Fibroblast of skin of left quadriceps (primary cell): ENCODE results near the gene EVI5L.
"Not testable (repeated sequence)": the region's sequence is repeated elsewhere in the genome, so short reads cannot be mapped to it uniquely, and the experiment has no call there.

ENCODE experiments used
- DNase-seq, 2 experiments: peaks; one replicate each; pipeline ENCODE4 v3.0.0-alpha.2; 2013; ENCODE audit warnings: low read depth in 2 of 2

The EVI5L gene

GRCh38 chr19:7829561-7830271 lies at the start of gene EVI5L:
Gene EVI5L, plus strand, starts transcription at chr19:7830218. Its CDS starts 16,325 bp downstream, at chr19:7846543.
- DNase-seq = peak; percentile 100

- no peak for DNase-seq
Measured at GRCh38 chr19:7781157-7781556, 48.9 kb upstream of the EVI5L start.

GRCh38 chr19:7783991-7784423 lies 46.0 kb upstream of the EVI5L start:
- no peak for DNase-seq

- no peak for DNase-seq
Measured at GRCh38 chr19:7784856-7785255, 45.2 kb upstream of the EVI5L start.

- DNase-seq = no peak
Measured at GRCh38 chr19:7787141-7787540, 42.9 kb upstream of the EVI5L start.

- DNase-seq = no peak
Measured at GRCh38 chr19:7787602-7788177, 42.3 kb upstream of the EVI5L start.

- no peak for DNase-seq
Measured at GRCh38 chr19:7788178-7788932, 41.7 kb upstream of the EVI5L start.

GRCh38 chr19:7788933-7789323 lies 41.1 kb upstream of the EVI5L start:
- DNase-seq = no peak

- DNase-seq = no peak
Measured at GRCh38 chr19:7789447-7789846, 40.6 kb upstream of the EVI5L start.

- DNase-seq = no peak
Measured at GRCh38 chr19:7790416-7790815, 39.6 kb upstream of the EVI5L start.

GRCh38 chr19:7792281-7792680 lies 37.7 kb upstream of the EVI5L start:
- no peak for DNase-seq

- DNase-seq = not testable (repeated sequence)
Measured at GRCh38 chr19:7792701-7793100, 37.3 kb upstream of the EVI5L start.

GRCh38 chr19:7793493-7793892 lies 36.5 kb upstream of the EVI5L start:
- DNase-seq = no peak

GRCh38 chr19:7795555-7796161 lies 34.4 kb upstream of the EVI5L start:
- DNase-seq = no peak

- peak; percentile 20 to 32 for DNase-seq
Measured at GRCh38 chr19:7799640-7800355, 30.2 kb upstream of the EVI5L start.

- no peak for DNase-seq
Measured at GRCh38 chr19:7801020-7801570, 28.9 kb upstream of the EVI5L start.

GRCh38 chr19:7806234-7806633 lies 23.8 kb upstream of the EVI5L start:
- DNase-seq = no peak

- no peak for DNase-seq
Measured at GRCh38 chr19:7806876-7807275, 23.1 kb upstream of the EVI5L start.

GRCh38 chr19:7808108-7808507 lies 21.9 kb upstream of the EVI5L start:
- no peak for DNase-seq

- DNase-seq = no peak
Measured at GRCh38 chr19:7811989-7812388, 18.0 kb upstream of the EVI5L start.

GRCh38 chr19:7815325-7815724 lies 14.7 kb upstream of the EVI5L start:
- DNase-seq = no peak
